Ascending aorta (tissue), 2 donors: ENCODE results near the gene PRSS27. TPM values are rescaled to one million over a fixed set of nuclear protein-coding genes. Genes with fewer than 3 reads are reported as not detected.

ENCODE experiments used
- DNase-seq, 2 donors: peaks; one replicate each; pipeline ENCODE4 v3.0.0-alpha.2; 2019; ENCODE audit warnings: low spot score in 2 of 2
- H3K27ac ChIP-seq, 2 donors: fragments of 200-600 bp; sonication (generic); one replicate each; pipeline ENCODE4 v1.5.1; 2016 to 2017; ENCODE audit warnings: mild to moderate bottlenecking in 1 of 2
- H3K27me3 ChIP-seq: fragments of 200-600 bp; sonication (generic); one replicate; pipeline ENCODE4 v1.5.1; 2017
- H3K36me3 ChIP-seq, 2 donors: fragments of 200-600 bp; sonication (generic); one replicate each; pipeline ENCODE4 v1.5.1; 2016
- H3K4me1 ChIP-seq, 2 donors: fragments of 200-600 bp; sonication (generic); one replicate each; pipeline ENCODE4 v1.5.1; 2016 to 2017; ENCODE audit warnings: mild to moderate bottlenecking in 1 of 2
- H3K4me3 ChIP-seq, 2 donors: fragments of 200-600 bp; sonication (generic); one replicate each; pipeline ENCODE4 v1.5.1; 2016 to 2017; ENCODE audit warnings: mild to moderate bottlenecking in 1 of 2
- H3K9me3 ChIP-seq, 2 donors: fragments of 200-600 bp; sonication (generic); one replicate each; pipeline ENCODE4 v1.5.1; 2016
- CTCF ChIP-seq, 3 experiments: fragments of 200-600 bp in 2 of 3; fragments of 450-650 bp in 1 of 3; sonication (generic) in 2 of 3; IDR thresholded peaks; one replicate each; pipeline ENCODE4 v1.5.1; 2016 to 2019; ENCODE audit warnings: antibody characterized with exemption in 3 of 3, mild to moderate bottlenecking in 1 of 3, moderate library complexity in 1 of 3
- intact Hi-C: fragments of 100-400 bp; cut with DNase I; formaldehyde crosslinking; loops from one replicate; pipeline ENCODE4 v1.15.1; 2023
- total RNA-seq: library from RNA; depleted of rRNA; stranded (reverse); fragments of >200 nt; gene quantifications from one replicate; pipeline ENCODE4 v1.1.0, GENCODE V29; 2016

Gene PRSS27
- total RNA-seq, 1 donor from 2014 or later: not detected

GRCh38 chr16:2712546-2712945 lies 7.5 kb downstream of the PRSS27 start:
- no peaks in the 10 kb centered on the region for H3K27me3 ChIP-seq
- peaks cover 13 to 15% of the 10 kb centered on the region in 2 donors for H3K36me3 ChIP-seq
- no peak overlapping the region for H3K4me3 ChIP-seq
- H3K4me1 ChIP-seq: no peaks in the 10 kb centered on the region
- DNase-seq: no peak
- intact Hi-C loops: no loop called here
- no peak overlapping the region for H3K27ac ChIP-seq
- no peaks in the 10 kb centered on the region for H3K9me3 ChIP-seq
- no peak for TF ChIP-seq CTCF (IDR thresholded peaks at IDR 0.05)

- intact Hi-C loops: no loop called here
- Histone ChIP-seq H3K27ac (no peak overlapping the region), H3K36me3 (peaks cover 18 to 20% of the 10 kb centered on the region in 2 donors), H3K4me3 (no peak overlapping the region), H3K27me3 (no peaks in the 10 kb centered on the region), H3K4me1 (no peaks in the 10 kb centered on the region), H3K9me3 (no peaks in the 10 kb centered on the region)
- no peak for TF ChIP-seq CTCF (IDR thresholded peaks at IDR 0.05)
- DNase-seq: no peak
Observed at GRCh38 chr16:2712063-2712441, 8.0 kb downstream of the PRSS27 start.

GRCh38 chr16:2711370-2712062 lies 8.5 kb downstream of the PRSS27 start:
- H3K4me3 ChIP-seq: no peak overlapping the region
- no peaks in the 10 kb centered on the region for H3K9me3 ChIP-seq
- no peak for DNase-seq
- no peaks in the 10 kb centered on the region for H3K27me3 ChIP-seq
- H3K36me3 ChIP-seq: peaks cover 21 to 23% of the 10 kb centered on the region in 2 donors
- no peak for TF ChIP-seq CTCF (IDR thresholded peaks at IDR 0.05)
- no peak overlapping the region for H3K27ac ChIP-seq
- H3K4me1 ChIP-seq: no peaks in the 10 kb centered on the region
- intact Hi-C loops: no loop called here

GRCh38 chr16:2710711-2711231 lies 9.3 kb downstream of the PRSS27 start:
- no peak overlapping the region for H3K27ac ChIP-seq
- H3K36me3 ChIP-seq: peaks cover 21 to 31% of the 10 kb centered on the region in 2 donors
- no peak overlapping the region for H3K4me3 ChIP-seq
- no peaks in the 10 kb centered on the region for H3K9me3 ChIP-seq
- intact Hi-C loops: no loop called here
- no peaks in the 10 kb centered on the region for H3K4me1 ChIP-seq
- no peaks in the 10 kb centered on the region for H3K27me3 ChIP-seq
- DNase-seq: no peak
- no peak for TF ChIP-seq CTCF (IDR thresholded peaks at IDR 0.05)

- TF ChIP-seq CTCF (IDR thresholded peaks at IDR 0.05): no peak
- intact Hi-C loops: no loop called here
- Histone ChIP-seq H3K9me3 (no peaks in the 10 kb centered on the region), H3K27me3 (no peaks in the 10 kb centered on the region), H3K4me1 (no peaks in the 10 kb centered on the region), H3K27ac (no peak overlapping the region), H3K36me3 (peaks cover 25 to 37% of the 10 kb centered on the region in 2 donors), H3K4me3 (no peak overlapping the region)
- DNase-seq: no peak
Observed at GRCh38 chr16:2710021-2710710, 9.9 kb downstream of the PRSS27 start.
